ENCODE measurements around the gene FGD4.

The FGD4 gene

GRCh38 chr12:32496946-32497345 is 97.6 kb downstream of the FGD4 start:
- Histone ChIP-seq H3K27ac (replicated peaks) (no peak overlapping the region), H3K4me3 (replicated peaks; ENCODE audit: insufficient read depth, low read length) (no peak overlapping the region), H3K27me3 (ENCODE audit: insufficient read depth, poor library complexity, severe bottlenecking) (no peaks in the 10 kb centered on the region)
- DNase-seq (ENCODE audit: low read depth in 1 of 2, low spot score in 1 of 2), result no peak
- no peak for TF ChIP-seq GABPA (IDR thresholded peaks at IDR 0.05; ENCODE audit: low read depth)
- no peak for TF ChIP-seq POLR2AphosphoS5 (IDR thresholded peaks at IDR 0.05; ENCODE audit: low read depth)
- no peak for TF ChIP-seq SPI1 (IDR thresholded peaks at IDR 0.05; ENCODE audit: borderline replicate concordance, low read depth)
- TF ChIP-seq REST (IDR thresholded peaks at IDR 0.05; ENCODE audit: insufficient replicate concordance, low read depth), result no peak
- TF ChIP-seq CTCF (IDR thresholded peaks at IDR 0.05; ENCODE audit: insufficient read depth, low read length), result no peak

- Histone ChIP-seq H3K27ac (replicated peaks) (no peak overlapping the region), H3K27me3 (ENCODE audit: insufficient read depth, poor library complexity, severe bottlenecking) (no peaks in the 10 kb centered on the region), H3K4me3 (replicated peaks; ENCODE audit: insufficient read depth, low read length) (no peak overlapping the region)
- DNase-seq (ENCODE audit: low read depth in 1 of 2, low spot score in 1 of 2), result no peak
- no peak for TF ChIP-seq POLR2AphosphoS5 (IDR thresholded peaks at IDR 0.05; ENCODE audit: low read depth)
- no peak for TF ChIP-seq CTCF (IDR thresholded peaks at IDR 0.05; ENCODE audit: insufficient read depth, low read length)
- TF ChIP-seq SPI1 (IDR thresholded peaks at IDR 0.05; ENCODE audit: borderline replicate concordance, low read depth), result no peak
- no peak for TF ChIP-seq REST (IDR thresholded peaks at IDR 0.05; ENCODE audit: insufficient replicate concordance, low read depth)
- TF ChIP-seq GABPA (IDR thresholded peaks at IDR 0.05; ENCODE audit: low read depth), result no peak
Observed at GRCh38 chr12:32497864-32498263, 98.5 kb downstream of the FGD4 start.

GRCh38 chr12:32499048-32499447 is 99.7 kb downstream of the FGD4 start:
- no peak overlapping the region for H3K4me3 ChIP-seq (replicated peaks; ENCODE audit: insufficient read depth, low read length)
- no peak overlapping the region for H3K27ac ChIP-seq (replicated peaks)
- TF ChIP-seq GABPA (IDR thresholded peaks at IDR 0.05; ENCODE audit: low read depth) (no peak), SPI1 (IDR thresholded peaks at IDR 0.05; ENCODE audit: borderline replicate concordance, low read depth) (no peak), CTCF (IDR thresholded peaks at IDR 0.05; ENCODE audit: insufficient read depth, low read length) (no peak), REST (IDR thresholded peaks at IDR 0.05; ENCODE audit: insufficient replicate concordance, low read depth) (no peak), POLR2AphosphoS5 (IDR thresholded peaks at IDR 0.05; ENCODE audit: low read depth) (no peak)
- no peaks in the 10 kb centered on the region for H3K27me3 ChIP-seq (ENCODE audit: insufficient read depth, poor library complexity, severe bottlenecking)
- DNase-seq (ENCODE audit: low read depth in 1 of 2, low spot score in 1 of 2), result no peak

Data from HL-60 (cell line).